SK-N-SH treated with all-trans-retinoic acid at 6 μM for 48 hours (cell line): Measurements from ENCODE around the gene PMEPA1.

ENCODE experiments used
- ARNTL ChIP-seq: fragments of 450-650 bp; formaldehyde crosslinking; IDR thresholded peaks from 2 replicates; pipeline ENCODE4 v1.5.0; 2020; ENCODE audit warnings: low read depth, mild to moderate bottlenecking, moderate library complexity, borderline replicate concordance
- ISL1 ChIP-seq: fragments of 250-450 bp; sonication (Bioruptor Pico); IDR thresholded peaks from 2 replicates; pipeline ENCODE4 v2.1.2; 2022; ENCODE audit warnings: mild to moderate bottlenecking, moderate library complexity
- PATZ1 ChIP-seq: fragments of 250-450 bp; sonication (Bioruptor Pico); IDR thresholded peaks from 2 replicates; pipeline ENCODE4 v1.8.0; 2020; ENCODE audit warnings: mild to moderate bottlenecking, moderate library complexity, borderline replicate concordance
- SNAI2 ChIP-seq: fragments of 250-450 bp; sonication (Bioruptor Pico); IDR thresholded peaks from 2 replicates; pipeline ENCODE4 v1.5.0; 2020; ENCODE audit warnings: mild to moderate bottlenecking, moderate library complexity

GRCh38 chr20:57663681-57664451 lies 45.9 kb downstream of the PMEPA1 start:
- no peak for TF ChIP-seq PATZ1 (CRISPR knock-in tag)
- no peak for TF ChIP-seq SNAI2 (CRISPR knock-in tag)
- no peak for TF ChIP-seq ARNTL
- no peak for TF ChIP-seq ISL1
